Keratinocyte (primary cell): ENCODE data around the gene VMA21.

ENCODE experiments used
- EZH2 ChIP-seq: IDR thresholded peaks from one replicate; pipeline ENCODE4 v1.6.1; 2012; ENCODE audit warnings: inconsistent platforms, mild to moderate bottlenecking, low read length, moderate library complexity
- TF ChIP-seq, protein P1 (sequence below), 3 experiments: IDR thresholded peaks in 1 of 3; conservative IDR thresholded peaks in 1 of 3; optimal IDR thresholded peaks in 1 of 3; 2 replicates in 2 of 3; 3 replicates in 1 of 3; pipeline versions ENCODE3 to v1.5.1; 2011; ENCODE audit warnings: low read length in 3 of 3, mild to moderate bottlenecking in 3 of 3, moderate library complexity in 2 of 3, control low read depth in 1 of 3, inconsistent platforms in 1 of 3; ENCODE audit not compliant: insufficient read depth in 2 of 3; ENCODE audit errors: extremely low read depth in 1 of 3

DNA sequence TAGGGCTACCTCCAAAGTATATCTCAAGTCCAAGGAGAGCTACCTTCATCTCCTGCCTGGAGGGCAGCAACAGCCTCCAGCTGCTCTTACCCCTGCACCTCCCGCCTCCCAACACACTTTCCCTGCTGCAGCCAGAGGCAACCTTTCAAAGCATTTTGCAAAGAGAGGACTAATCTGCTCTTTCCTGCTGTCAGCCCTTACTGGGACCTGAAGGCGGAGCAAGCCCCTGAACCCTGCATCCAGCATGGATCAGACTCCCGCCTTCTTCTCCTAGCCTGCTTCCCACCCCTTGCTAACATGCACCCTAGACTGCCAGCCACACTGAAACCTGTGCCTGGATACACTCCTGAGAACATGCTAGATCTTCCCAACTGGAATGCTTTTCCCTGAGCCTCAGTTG lies 37.7 kb upstream of the VMA21 start:
- no peak for TF ChIP-seq EZH2
- TF ChIP-seq, protein P1, sequence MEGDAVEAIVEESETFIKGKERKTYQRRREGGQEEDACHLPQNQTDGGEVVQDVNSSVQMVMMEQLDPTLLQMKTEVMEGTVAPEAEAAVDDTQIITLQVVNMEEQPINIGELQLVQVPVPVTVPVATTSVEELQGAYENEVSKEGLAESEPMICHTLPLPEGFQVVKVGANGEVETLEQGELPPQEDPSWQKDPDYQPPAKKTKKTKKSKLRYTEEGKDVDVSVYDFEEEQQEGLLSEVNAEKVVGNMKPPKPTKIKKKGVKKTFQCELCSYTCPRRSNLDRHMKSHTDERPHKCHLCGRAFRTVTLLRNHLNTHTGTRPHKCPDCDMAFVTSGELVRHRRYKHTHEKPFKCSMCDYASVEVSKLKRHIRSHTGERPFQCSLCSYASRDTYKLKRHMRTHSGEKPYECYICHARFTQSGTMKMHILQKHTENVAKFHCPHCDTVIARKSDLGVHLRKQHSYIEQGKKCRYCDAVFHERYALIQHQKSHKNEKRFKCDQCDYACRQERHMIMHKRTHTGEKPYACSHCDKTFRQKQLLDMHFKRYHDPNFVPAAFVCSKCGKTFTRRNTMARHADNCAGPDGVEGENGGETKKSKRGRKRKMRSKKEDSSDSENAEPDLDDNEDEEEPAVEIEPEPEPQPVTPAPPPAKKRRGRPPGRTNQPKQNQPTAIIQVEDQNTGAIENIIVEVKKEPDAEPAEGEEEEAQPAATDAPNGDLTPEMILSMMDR (optimal IDR thresholded peaks at IDR 0.05 in 1 of 3, IDR thresholded peaks at IDR 0.05 in 1 of 3, conservative IDR thresholded peaks at IDR 0.05 in 1 of 3; ENCODE audit: extremely low read depth in 1 of 3, insufficient read depth in 2 of 3, low read length in 3 of 3): no peak
